Epithelial cell of esophagus (primary cell): ENCODE results near the gene TUBB.

Source experiments
- DNase-seq: peaks from one replicate; pipeline ENCODE4 v3.0.0; 2010; ENCODE audit warnings: low read depth
- H3K4me3 ChIP-seq: 2 replicates; pipeline ENCODE4 v1.5.1; 2011; ENCODE audit warnings: mild to moderate bottlenecking, low read length, control low read depth
- CTCF ChIP-seq: IDR thresholded peaks from 2 replicates; pipeline ENCODE4 v1.5.1; 2011; ENCODE audit warnings: low read depth, mild to moderate bottlenecking, low read length, control low read depth, inconsistent platforms; ENCODE audit not compliant: insufficient read depth; ENCODE audit errors: missing control alignments

The TUBB gene

GRCh38 chr6:30703011-30703410 is 17.1 kb upstream of the TUBB start:
- no peak for TF ChIP-seq CTCF
- DNase-seq = no peak
- no peak overlapping the region for H3K4me3 ChIP-seq

- no peak for TF ChIP-seq CTCF
- DNase-seq = no peak
- H3K4me3 ChIP-seq = no peak overlapping the region
Observed at GRCh38 chr6:30703821-30704220, 16.3 kb upstream of the TUBB start.

GRCh38 chr6:30705620-30706019 is 14.5 kb upstream of the TUBB start:
- DNase-seq = no peak
- no peak for TF ChIP-seq CTCF
- no peak overlapping the region for H3K4me3 ChIP-seq

- DNase-seq = peak; percentile 33
- no peak for TF ChIP-seq CTCF
- H3K4me3 ChIP-seq = no peak overlapping the region
Observed at GRCh38 chr6:30707281-30707850, 12.8 kb upstream of the TUBB start.

- no peak for TF ChIP-seq CTCF
- DNase-seq = no peak
- no peak overlapping the region for H3K4me3 ChIP-seq
Observed at GRCh38 chr6:30709101-30709868, 10.9 kb upstream of the TUBB start.

GRCh38 chr6:30711758-30712380 is 8.3 kb upstream of the TUBB start:
- no peak for TF ChIP-seq CTCF
- no peak for DNase-seq
- no peak overlapping the region for H3K4me3 ChIP-seq
